Measurements from ENCODE around the gene DIAPH2. TPM values are rescaled to one million over a fixed set of nuclear protein-coding genes. Genes with fewer than 3 reads are reported as not detected.
"Not testable (repeated sequence)": the region's sequence is repeated elsewhere in the genome, so short reads cannot be mapped to it uniquely, and the experiment has no call there.

DIAPH2 gene
- total RNA-seq, 2 experiments from 2014 or later: 11.0 to 11.8 TPM

- Mint-ChIP-seq H3K27me3 (no peaks in the 10 kb centered on the region), H3K4me3 (no peak overlapping the region), H3K27ac (peak overlapping the region; percentile 66), H3K36me3 (ENCODE audit: low read depth) (no peaks in the 10 kb centered on the region), H3K4me1 (peaks cover 60% of the 10 kb centered on the region), H3K9me3 (no peaks in the 10 kb centered on the region)
- CTCF ChIA-PET: no interaction called here
- POLR2A ChIA-PET: no interaction called here
- DNase-seq: no peak
Measured at GRCh38 chrX:97401586-97402136, 717.0 kb downstream of the DIAPH2 start.

- Mint-ChIP-seq H3K4me1 (peaks cover 59% of the 10 kb centered on the region), H3K4me3 (no peak overlapping the region), H3K36me3 (ENCODE audit: low read depth) (no peaks in the 10 kb centered on the region), H3K27ac (peak overlapping the region; percentile 47), H3K27me3 (no peaks in the 10 kb centered on the region), H3K9me3 (no peaks in the 10 kb centered on the region)
- no peak for DNase-seq
- POLR2A ChIA-PET: no interaction called here
- CTCF ChIA-PET: no interaction called here
Measured at GRCh38 chrX:97402333-97402732, 717.7 kb downstream of the DIAPH2 start.

- CTCF ChIA-PET: no interaction called here
- DNase-seq: no peak
- no peaks in the 10 kb centered on the region for H3K36me3 Mint-ChIP-seq (ENCODE audit: low read depth)
- H3K27ac Mint-ChIP-seq: peak overlapping the region; percentile 49
- H3K9me3 Mint-ChIP-seq: no peaks in the 10 kb centered on the region
- no peak overlapping the region for H3K4me3 Mint-ChIP-seq
- H3K27me3 Mint-ChIP-seq: no peaks in the 10 kb centered on the region
- POLR2A ChIA-PET: no interaction called here
- peaks cover 53% of the 10 kb centered on the region for H3K4me1 Mint-ChIP-seq
Measured at GRCh38 chrX:97402903-97403302, 718.3 kb downstream of the DIAPH2 start.

GRCh38 chrX:97405031-97405660 lies 720.5 kb downstream of the DIAPH2 start:
- no peak for DNase-seq
- Mint-ChIP-seq H3K9me3 (peaks cover 3% of the 10 kb centered on the region), H3K27ac (no peak overlapping the region), H3K4me3 (no peak overlapping the region), H3K4me1 (peaks cover 32% of the 10 kb centered on the region), H3K27me3 (no peaks in the 10 kb centered on the region), H3K36me3 (ENCODE audit: low read depth) (peaks cover 11% of the 10 kb centered on the region)
- ChIA-PET POLR2A (interaction anchor here (0.5 kb wide), 1 partner anchor 444 kb away, joined by 3 read pairs; no protein-coding TSS in a partner anchor), CTCF (no interaction called here)

- CTCF ChIA-PET, H3K27ac Mint-ChIP-seq, H3K27me3 Mint-ChIP-seq, H3K9me3 Mint-ChIP-seq, DNase-seq, H3K4me3 Mint-ChIP-seq, POLR2A ChIA-PET, H3K4me1 Mint-ChIP-seq: not testable (repeated sequence)
- peaks cover 12% of the 10 kb centered on the region for H3K36me3 Mint-ChIP-seq (ENCODE audit: low read depth)
Measured at GRCh38 chrX:97409632-97410415, 725.2 kb downstream of the DIAPH2 start.

- Mint-ChIP-seq H3K4me3 (no peak overlapping the region), H3K4me1 (no peaks in the 10 kb centered on the region), H3K36me3 (ENCODE audit: low read depth) (no peaks in the 10 kb centered on the region), H3K27ac (no peak overlapping the region), H3K9me3 (no peaks in the 10 kb centered on the region), H3K27me3 (no peaks in the 10 kb centered on the region)
- ChIA-PET CTCF (no interaction called here), POLR2A (no interaction called here)
- no peak for DNase-seq
Measured at GRCh38 chrX:97416461-97416860, 731.8 kb downstream of the DIAPH2 start.

- peaks cover 3% of the 10 kb centered on the region for H3K36me3 Mint-ChIP-seq (ENCODE audit: low read depth)
- CTCF ChIA-PET: no interaction called here
- POLR2A ChIA-PET: no interaction called here
- H3K4me1 Mint-ChIP-seq: no peaks in the 10 kb centered on the region
- no peak overlapping the region for H3K27ac Mint-ChIP-seq
- no peak overlapping the region for H3K4me3 Mint-ChIP-seq
- no peak for DNase-seq
- no peaks in the 10 kb centered on the region for H3K27me3 Mint-ChIP-seq
- no peaks in the 10 kb centered on the region for H3K9me3 Mint-ChIP-seq
Measured at GRCh38 chrX:97429101-97429500, 744.5 kb downstream of the DIAPH2 start.

GRCh38 chrX:97431281-97431680 lies 746.6 kb downstream of the DIAPH2 start:
- H3K9me3 Mint-ChIP-seq: no peaks in the 10 kb centered on the region
- ChIA-PET POLR2A (no interaction called here), CTCF (no interaction called here)
- no peaks in the 10 kb centered on the region for H3K4me1 Mint-ChIP-seq
- no peak for DNase-seq
- no peak overlapping the region for H3K27ac Mint-ChIP-seq
- H3K27me3 Mint-ChIP-seq: no peaks in the 10 kb centered on the region
- H3K36me3 Mint-ChIP-seq (ENCODE audit: low read depth): peaks cover 3% of the 10 kb centered on the region
- H3K4me3 Mint-ChIP-seq: no peak overlapping the region

GRCh38 chrX:97446298-97446882 lies 761.7 kb downstream of the DIAPH2 start:
- no peaks in the 10 kb centered on the region for H3K9me3 Mint-ChIP-seq
- no peak overlapping the region for H3K4me3 Mint-ChIP-seq
- CTCF ChIA-PET: interaction anchor here (0.5 to 1.6 kb wide), 3 partner anchors 14 to 573 kb away, joined by 3 read pairs; no protein-coding TSS in a partner anchor
- no peak overlapping the region for H3K27ac Mint-ChIP-seq
- H3K36me3 Mint-ChIP-seq (ENCODE audit: low read depth): no peaks in the 10 kb centered on the region
- POLR2A ChIA-PET: no interaction called here
- no peaks in the 10 kb centered on the region for H3K27me3 Mint-ChIP-seq
- H3K4me1 Mint-ChIP-seq: no peaks in the 10 kb centered on the region
- DNase-seq: no peak

GRCh38 chrX:97447306-97447705 lies 762.7 kb downstream of the DIAPH2 start:
- Mint-ChIP-seq H3K4me3 (no peak overlapping the region), H3K9me3 (no peaks in the 10 kb centered on the region), H3K36me3 (ENCODE audit: low read depth) (no peaks in the 10 kb centered on the region), H3K27me3 (no peaks in the 10 kb centered on the region), H3K4me1 (no peaks in the 10 kb centered on the region), H3K27ac (no peak overlapping the region)
- ChIA-PET POLR2A (no interaction called here), CTCF (interaction anchor here (0.7 to 1.6 kb wide), 2 partner anchors 13 to 574 kb away, joined by 3 read pairs; no protein-coding TSS in a partner anchor)
- no peak for DNase-seq

GRCh38 chrX:97452283-97452682 lies 767.6 kb downstream of the DIAPH2 start:
- Mint-ChIP-seq H3K4me3 (no peak overlapping the region), H3K4me1 (no peaks in the 10 kb centered on the region), H3K9me3 (no peaks in the 10 kb centered on the region), H3K36me3 (ENCODE audit: low read depth) (no peaks in the 10 kb centered on the region), H3K27me3 (no peaks in the 10 kb centered on the region), H3K27ac (no peak overlapping the region)
- ChIA-PET CTCF (no interaction called here), POLR2A (no interaction called here)
- no peak for DNase-seq

GRCh38 chrX:97461763-97462162 lies 777.1 kb downstream of the DIAPH2 start:
- no peaks in the 10 kb centered on the region for H3K36me3 Mint-ChIP-seq (ENCODE audit: low read depth)
- ChIA-PET CTCF (no interaction called here), POLR2A (no interaction called here)
- no peaks in the 10 kb centered on the region for H3K4me1 Mint-ChIP-seq
- DNase-seq: no peak
- H3K27ac Mint-ChIP-seq: no peak overlapping the region
- no peaks in the 10 kb centered on the region for H3K9me3 Mint-ChIP-seq
- H3K27me3 Mint-ChIP-seq: no peaks in the 10 kb centered on the region
- H3K4me3 Mint-ChIP-seq: no peak overlapping the region

GRCh38 chrX:97471071-97471470 lies 786.4 kb downstream of the DIAPH2 start:
- DNase-seq: no peak
- no peaks in the 10 kb centered on the region for H3K36me3 Mint-ChIP-seq (ENCODE audit: low read depth)
- H3K9me3 Mint-ChIP-seq: no peaks in the 10 kb centered on the region
- ChIA-PET CTCF (no interaction called here), POLR2A (no interaction called here)
- no peak overlapping the region for H3K27ac Mint-ChIP-seq
- no peak overlapping the region for H3K4me3 Mint-ChIP-seq
- H3K4me1 Mint-ChIP-seq: no peaks in the 10 kb centered on the region
- no peaks in the 10 kb centered on the region for H3K27me3 Mint-ChIP-seq
